Type B pancreatic cell (in vitro differentiated cells): ENCODE results near the gene DLEC1. TPM values are rescaled to one million over a fixed set of nuclear protein-coding genes. Genes with fewer than 3 reads are reported as not detected.

ENCODE experiments used
- DNase-seq: peaks from one replicate; pipeline ENCODE4 v3.0.0; 2021; ENCODE audit warnings: mixed read lengths; ENCODE audit not compliant: unreplicated experiment; ENCODE audit errors: extremely low spot score
- H3K27ac Mint-ChIP-seq: 2 replicates; pipeline ENCODE4 v1.8.0; 2021; ENCODE audit warnings: mild to moderate bottlenecking, mixed read lengths
- H3K27me3 Mint-ChIP-seq: 2 replicates; pipeline ENCODE4 v1.8.0; 2021; ENCODE audit warnings: mixed read lengths
- H3K36me3 Mint-ChIP-seq: 2 replicates; pipeline ENCODE4 v1.8.0; 2021; ENCODE audit warnings: mixed read lengths
- H3K4me1 Mint-ChIP-seq: one replicate; pipeline ENCODE4 v1.8.0; 2021; ENCODE audit warnings: mixed read lengths; ENCODE audit not compliant: unreplicated experiment
- H3K4me3 Mint-ChIP-seq: 2 replicates; pipeline ENCODE4 v1.8.0; 2021; ENCODE audit warnings: mild to moderate bottlenecking, mixed read lengths
- H3K9me3 Mint-ChIP-seq: 2 replicates; pipeline ENCODE4 v1.8.0; 2021; ENCODE audit warnings: mixed read lengths
- total RNA-seq: library from RNA; stranded (reverse); gene quantifications from 2 replicates; pipeline ENCODE4 v1.2.1, GENCODE V29; 2021; ENCODE audit warnings: low replicate concordance
- TF ChIP-seq, protein P1 (sequence below): fragments of 200-600 bp; sonication (generic); conservative IDR thresholded peaks from 2 replicates; pipeline ENCODE4 v1.5.0; 2021; ENCODE audit warnings: antibody characterized with exemption, mild to moderate bottlenecking

The DLEC1 gene
- total RNA-seq, 1 donor from 2014 or later, result 3.2 TPM

DNA sequence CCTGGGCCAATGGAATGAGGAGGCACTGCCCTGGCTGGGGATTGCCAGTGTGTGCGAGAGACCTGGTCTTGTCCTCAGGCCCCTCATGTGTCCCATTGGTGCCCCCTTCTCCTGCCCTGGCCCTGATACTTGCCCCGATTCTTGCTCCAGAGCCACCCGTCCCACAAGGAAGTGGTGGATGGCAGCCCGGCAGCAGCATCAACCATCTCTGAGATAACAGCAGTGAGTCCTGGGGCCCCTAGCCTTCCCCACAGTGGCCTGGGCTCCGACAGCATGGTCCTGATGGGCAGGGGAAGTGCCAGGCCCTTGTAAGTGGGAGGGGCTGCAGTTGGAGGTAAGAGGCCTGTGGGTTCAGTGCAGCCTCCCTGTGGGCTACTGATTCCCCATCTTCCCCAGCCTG lies 33.0 kb upstream of the DLEC1 start:
- Mint-ChIP-seq H3K27ac (no peak overlapping the region), H3K36me3 (peaks cover 5% of the 10 kb centered on the region), H3K9me3 (no peaks in the 10 kb centered on the region), H3K4me1 (peaks cover 15% of the 10 kb centered on the region), H3K4me3 (no peak overlapping the region), H3K27me3 (no peaks in the 10 kb centered on the region)
- no peak for DNase-seq
- TF ChIP-seq, protein P1, sequence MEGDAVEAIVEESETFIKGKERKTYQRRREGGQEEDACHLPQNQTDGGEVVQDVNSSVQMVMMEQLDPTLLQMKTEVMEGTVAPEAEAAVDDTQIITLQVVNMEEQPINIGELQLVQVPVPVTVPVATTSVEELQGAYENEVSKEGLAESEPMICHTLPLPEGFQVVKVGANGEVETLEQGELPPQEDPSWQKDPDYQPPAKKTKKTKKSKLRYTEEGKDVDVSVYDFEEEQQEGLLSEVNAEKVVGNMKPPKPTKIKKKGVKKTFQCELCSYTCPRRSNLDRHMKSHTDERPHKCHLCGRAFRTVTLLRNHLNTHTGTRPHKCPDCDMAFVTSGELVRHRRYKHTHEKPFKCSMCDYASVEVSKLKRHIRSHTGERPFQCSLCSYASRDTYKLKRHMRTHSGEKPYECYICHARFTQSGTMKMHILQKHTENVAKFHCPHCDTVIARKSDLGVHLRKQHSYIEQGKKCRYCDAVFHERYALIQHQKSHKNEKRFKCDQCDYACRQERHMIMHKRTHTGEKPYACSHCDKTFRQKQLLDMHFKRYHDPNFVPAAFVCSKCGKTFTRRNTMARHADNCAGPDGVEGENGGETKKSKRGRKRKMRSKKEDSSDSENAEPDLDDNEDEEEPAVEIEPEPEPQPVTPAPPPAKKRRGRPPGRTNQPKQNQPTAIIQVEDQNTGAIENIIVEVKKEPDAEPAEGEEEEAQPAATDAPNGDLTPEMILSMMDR, result no peak

DNA sequence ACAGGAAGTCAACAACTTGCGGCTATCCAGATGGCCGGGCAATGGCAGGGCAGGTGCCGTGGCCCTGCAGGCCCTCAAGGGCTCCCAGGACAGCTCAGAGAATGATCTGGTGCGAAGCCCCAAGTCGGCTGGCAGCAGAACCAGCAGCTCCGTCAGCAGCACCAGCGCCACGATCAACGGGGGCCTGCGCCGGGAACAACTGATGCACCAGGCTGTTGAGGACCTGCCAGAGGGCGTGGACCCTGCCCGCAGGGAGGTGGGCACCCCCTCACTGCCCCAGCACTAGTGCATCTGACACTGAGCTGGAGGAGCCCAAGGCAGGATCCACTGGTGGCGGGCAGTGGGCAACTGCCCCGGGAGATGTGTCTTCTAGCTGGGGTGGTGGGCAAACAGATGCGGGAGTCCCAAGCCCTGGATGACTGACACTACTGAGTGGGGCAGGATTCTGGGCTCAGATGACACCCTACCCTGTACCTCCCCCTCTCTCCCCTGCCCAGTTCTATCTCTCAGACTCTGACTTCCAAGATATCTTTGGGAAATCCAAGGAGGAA lies 32.5 kb upstream of the DLEC1 start:
- Mint-ChIP-seq H3K4me1 (peaks cover 15% of the 10 kb centered on the region), H3K27ac (no peak overlapping the region), H3K27me3 (no peaks in the 10 kb centered on the region), H3K4me3 (no peak overlapping the region), H3K36me3 (peaks cover 5% of the 10 kb centered on the region), H3K9me3 (no peaks in the 10 kb centered on the region)
- DNase-seq, result no peak
- TF ChIP-seq, protein P1, result no peak

DNA sequence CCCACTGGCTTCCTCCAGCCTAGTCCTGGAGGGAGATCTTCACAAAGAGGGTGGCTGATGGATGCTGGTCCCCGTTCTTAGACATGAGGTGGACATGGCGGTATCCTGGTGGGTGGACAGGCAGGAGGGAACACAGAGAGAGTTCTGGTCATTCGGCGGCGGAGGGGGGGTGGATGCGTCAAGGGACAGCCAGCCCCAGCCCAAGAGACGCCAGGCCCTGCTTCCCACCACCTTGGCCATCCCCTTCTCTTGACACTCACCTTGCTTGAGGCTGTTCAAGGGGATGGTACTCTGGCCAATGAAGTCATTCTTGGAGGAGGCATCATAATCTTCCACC lies 31.3 kb upstream of the DLEC1 start:
- no peaks in the 10 kb centered on the region for H3K27me3 Mint-ChIP-seq
- no peak overlapping the region for H3K4me3 Mint-ChIP-seq
- H3K4me1 Mint-ChIP-seq, result peaks cover 15% of the 10 kb centered on the region
- DNase-seq, result no peak
- TF ChIP-seq, protein P1, result no peak
- no peaks in the 10 kb centered on the region for H3K9me3 Mint-ChIP-seq
- peaks cover 5% of the 10 kb centered on the region for H3K36me3 Mint-ChIP-seq
- H3K27ac Mint-ChIP-seq, result no peak overlapping the region

DNA sequence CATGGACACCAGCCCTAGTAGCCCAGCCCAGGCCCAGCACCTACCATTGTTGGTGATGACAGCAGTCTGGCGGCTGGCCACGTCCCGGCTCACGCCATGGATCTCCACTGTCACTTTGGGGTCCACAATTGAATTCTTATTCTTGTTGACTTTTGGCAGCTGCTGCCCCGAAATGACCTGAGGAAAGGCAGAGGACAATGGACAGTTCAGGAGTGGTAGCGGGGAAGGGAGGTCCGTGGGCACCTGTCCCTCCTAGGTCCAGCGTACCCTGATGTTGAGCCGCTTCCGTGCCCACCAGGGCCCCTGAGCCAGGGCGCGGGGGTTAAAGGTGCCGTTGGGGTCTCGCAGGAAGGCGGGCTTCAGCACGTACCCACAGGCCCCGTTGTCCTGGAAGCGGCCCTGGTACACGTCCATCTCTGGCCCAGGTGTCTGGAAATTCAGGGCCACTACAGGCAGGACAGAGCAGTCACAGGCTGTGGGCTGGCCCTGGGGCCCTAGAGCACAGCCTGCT lies 30.8 kb upstream of the DLEC1 start:
- no peaks in the 10 kb centered on the region for H3K27me3 Mint-ChIP-seq

DNA sequence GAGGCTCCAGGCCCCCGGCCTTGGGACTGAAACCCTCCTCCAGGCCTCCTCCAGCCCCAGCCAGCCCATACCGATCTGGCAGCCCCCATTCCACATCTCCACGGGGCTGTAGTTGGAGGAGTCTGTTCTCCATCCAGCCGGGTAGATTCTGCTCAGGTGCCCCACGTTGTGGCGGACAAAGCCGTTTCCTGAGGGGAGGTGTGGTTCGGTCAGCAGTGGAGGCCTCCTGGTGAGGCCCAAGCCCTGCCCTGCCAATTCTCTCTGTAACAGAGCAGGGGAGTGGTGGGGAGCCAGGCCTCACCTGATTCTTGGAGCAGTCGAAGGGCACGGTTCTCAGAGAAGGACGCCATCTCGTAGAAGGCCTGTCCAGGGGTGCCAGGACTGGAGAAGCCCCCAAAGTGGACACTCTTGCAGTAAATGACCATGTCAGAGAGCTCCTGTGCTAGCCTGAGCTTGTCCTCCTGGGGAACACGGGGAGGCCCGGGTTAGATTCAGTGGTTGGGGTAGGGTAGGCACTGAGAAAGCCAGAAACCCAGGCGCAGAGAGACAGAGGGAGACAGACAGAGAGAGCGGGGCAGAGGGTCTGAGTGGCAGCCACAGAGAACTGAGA lies 29.9 kb upstream of the DLEC1 start:
- Mint-ChIP-seq H3K9me3 (no peaks in the 10 kb centered on the region), H3K27ac (no peak overlapping the region), H3K4me1 (peaks cover 15% of the 10 kb centered on the region), H3K27me3 (no peaks in the 10 kb centered on the region), H3K36me3 (peaks cover 11% of the 10 kb centered on the region), H3K4me3 (no peak overlapping the region)
- TF ChIP-seq, protein P1, result no peak
- no peak for DNase-seq

More for the DNA sequence above, 30.8 kb upstream of the DLEC1 start:
- peaks cover 15% of the 10 kb centered on the region for H3K4me1 Mint-ChIP-seq
- DNase-seq, result no peak
- TF ChIP-seq, protein P1, result no peak
- no peak overlapping the region for H3K27ac Mint-ChIP-seq
- H3K36me3 Mint-ChIP-seq, result peaks cover 5% of the 10 kb centered on the region
- H3K9me3 Mint-ChIP-seq, result no peaks in the 10 kb centered on the region
- H3K4me3 Mint-ChIP-seq, result no peak overlapping the region
